IMR-90 (cell line): ENCODE measurements around the gene WBP2NL. TPM values are rescaled to one million over a fixed set of nuclear protein-coding genes. Genes with fewer than 3 reads are reported as not detected.

Experiments used
- ATAC-seq: fragments of 200-7000 bp; cut with Tn5 transposase; 2 replicates; pipeline ENCODE4 v1.9.1; 2020; ENCODE audit warnings: low read depth, mild to moderate bottlenecking, moderate library complexity
- BruUV-seq: library from RNA; stranded (reverse); fragments of 400-500 nt; replicated peaks from 2 replicates; lab custom pipeline; 2021; lab: Mats Ljungman, UMichigan
- CTCF ChIA-PET: fragments of 300-600 bp; formaldehyde crosslinking; extraction: SDS; loops from one replicate; lab custom pipeline; 2021; ENCODE audit warnings: antibody characterized with exemption; lab: Yijun Ruan, JAX
- POLR2A ChIA-PET: fragments of 300-600 bp; sonication (Branson Sonifier 250); formaldehyde crosslinking; loops from one replicate; lab custom pipeline; 2022; ENCODE audit warnings: antibody characterized with exemption; ENCODE audit not compliant: unreplicated experiment; lab: Charles Lee
- DNase-seq: peaks from one replicate; pipeline ENCODE4 v3.0.0; 2013
- H2AFZ ChIP-seq: replicated peaks from 2 replicates; pipeline ENCODE3; 2013; ENCODE audit warnings: low read length, mild to moderate bottlenecking; ENCODE audit not compliant: poor library complexity
- H2AK5ac ChIP-seq: 2 replicates; pipeline ENCODE4 v1.6.1; 2013; ENCODE audit warnings: low read depth, low read length, inconsistent platforms
- H2AK9ac ChIP-seq: replicated peaks from 2 replicates; pipeline ENCODE3; 2013; ENCODE audit warnings: mild to moderate bottlenecking, low read depth, low read length, moderate library complexity; ENCODE audit not compliant: poor library complexity
- H2BK120ac ChIP-seq: 2 replicates; pipeline ENCODE4 v1.6.1; 2013; ENCODE audit warnings: low read depth, low read length, inconsistent platforms
- H2BK15ac ChIP-seq: 3 replicates; pipeline ENCODE4 v1.6.1; 2013; ENCODE audit warnings: low read depth, low read length, inconsistent platforms
- H2BK20ac ChIP-seq: 2 replicates; pipeline ENCODE4 v1.6.1; 2013; ENCODE audit warnings: low read depth, mild to moderate bottlenecking, inconsistent platforms, low read length, moderate library complexity
- H2BK5ac ChIP-seq: 2 replicates; pipeline ENCODE4 v1.6.1; 2013; ENCODE audit warnings: mild to moderate bottlenecking, low read depth, low read length, inconsistent platforms; ENCODE audit not compliant: poor library complexity, severe bottlenecking
- H3K14ac ChIP-seq: replicated peaks from 2 replicates; pipeline ENCODE4 v1.6.1; 2013; ENCODE audit warnings: low read depth, low read length, inconsistent platforms
- H3K18ac ChIP-seq: 2 replicates; pipeline ENCODE4 v1.6.1; 2013; ENCODE audit warnings: low read depth, low read length, control low read depth
- H3K23ac ChIP-seq: 2 replicates; pipeline ENCODE4 v1.6.1; 2013; ENCODE audit warnings: low read depth, low read length, inconsistent platforms
- H3K27ac ChIP-seq: 2 replicates; pipeline ENCODE4 v1.5.1; 2013; ENCODE audit warnings: mild to moderate bottlenecking, control low read depth, low read length; ENCODE audit not compliant: insufficient read depth
- H3K27me3 ChIP-seq: 2 replicates; pipeline ENCODE4 v1.6.1; 2013; ENCODE audit warnings: low read length; ENCODE audit not compliant: control insufficient read depth, insufficient read depth
- H3K36me3 ChIP-seq: 2 replicates; pipeline ENCODE4 v1.6.1; 2013; ENCODE audit warnings: low read length, mixed read lengths; ENCODE audit not compliant: control insufficient read depth, insufficient read depth
- H3K4ac ChIP-seq: 2 replicates; pipeline ENCODE4 v1.6.1; 2013; ENCODE audit warnings: low read depth, low read length, inconsistent platforms
- H3K4me1 ChIP-seq: 2 replicates; pipeline ENCODE4 v1.6.1; 2013; ENCODE audit warnings: low read length, mixed read lengths; ENCODE audit not compliant: control insufficient read depth, insufficient read depth
- H3K4me2 ChIP-seq: 2 replicates; pipeline ENCODE4 v1.6.1; 2013; ENCODE audit warnings: low read depth, mild to moderate bottlenecking, control low read depth, low read length, moderate library complexity
- H3K4me3 ChIP-seq: 2 replicates; pipeline ENCODE4 v1.5.1; 2013; ENCODE audit warnings: low read depth, mild to moderate bottlenecking, control low read depth, low read length, moderate library complexity; ENCODE audit not compliant: insufficient read depth
- H3K56ac ChIP-seq: 2 replicates; pipeline ENCODE4 v1.6.1; 2013; ENCODE audit warnings: low read length, inconsistent platforms; ENCODE audit not compliant: insufficient read depth; ENCODE audit errors: extremely low read depth
- H3K79me1 ChIP-seq, 2 experiments: 2 replicates each; pipeline ENCODE4 v1.6.1; 2013; ENCODE audit warnings: low read length in 2 of 2, inconsistent platforms in 1 of 2, low read depth in 1 of 2
- H3K9ac ChIP-seq: 2 replicates; pipeline ENCODE4 v1.6.1; 2013; ENCODE audit warnings: low read depth, low read length, control low read depth
- H3K9me1 ChIP-seq: 2 replicates; pipeline ENCODE4 v1.6.1; 2013; ENCODE audit warnings: low read length, inconsistent platforms; ENCODE audit not compliant: insufficient read depth
- H3K9me3 ChIP-seq: 2 replicates; pipeline ENCODE4 v1.6.1; 2013; ENCODE audit warnings: low read length; ENCODE audit not compliant: control insufficient read depth, insufficient read depth
- H4K20me1 ChIP-seq: 2 replicates; pipeline ENCODE4 v1.6.1; 2013; ENCODE audit warnings: low read length, inconsistent platforms; ENCODE audit not compliant: insufficient read depth
- H4K5ac ChIP-seq: 2 replicates; pipeline ENCODE4 v1.6.1; 2013; ENCODE audit warnings: mild to moderate bottlenecking, low read depth, low read length, control low read depth
- H4K8ac ChIP-seq, 2 experiments: 2 replicates each; pipeline ENCODE4 v1.6.1; 2013; ENCODE audit warnings: low read depth in 2 of 2, low read length in 2 of 2, control low read depth in 1 of 2, inconsistent platforms in 1 of 2
- H4K91ac ChIP-seq: 2 replicates; pipeline ENCODE4 v1.6.1; 2013; ENCODE audit warnings: low read depth, low read length, inconsistent platforms; ENCODE audit not compliant: insufficient read depth
- BHLHE40 ChIP-seq: fragments of 150-350 bp; IDR thresholded peaks from 2 replicates; pipeline ENCODE4 v1.6.1; 2016; ENCODE audit warnings: mild to moderate bottlenecking, low read depth, low read length
- CEBPB ChIP-seq: IDR thresholded peaks from 2 replicates; pipeline ENCODE4 v1.6.1; 2012; ENCODE audit warnings: low read depth, low read length, improper control_type of control experiment
- CHD1 ChIP-seq: IDR thresholded peaks from 2 replicates; pipeline ENCODE4 v1.6.1; 2012; ENCODE audit warnings: low read depth, low read length, improper control_type of control experiment
- CTCF ChIP-seq: conservative IDR thresholded peaks from 2 replicates; pipeline ENCODE4 v1.5.1; 2012; ENCODE audit warnings: mild to moderate bottlenecking, low read depth, low read length, improper control_type of control experiment
- ELK1 ChIP-seq: fragments of 150-350 bp; IDR thresholded peaks from 2 replicates; pipeline ENCODE4 v1.6.1; 2016; ENCODE audit warnings: low read depth, mild to moderate bottlenecking, low read length, moderate library complexity, borderline replicate concordance
- FOS ChIP-seq: fragments of 150-350 bp; IDR thresholded peaks from 2 replicates; pipeline ENCODE4 v1.6.1; 2016; ENCODE audit warnings: low read depth, low read length
- MAFK ChIP-seq: IDR thresholded peaks from 2 replicates; pipeline ENCODE4 v1.6.1; 2012; ENCODE audit warnings: low read depth, low read length, improper control_type of control experiment
- MXI1 ChIP-seq: IDR thresholded peaks from 2 replicates; pipeline ENCODE4 v1.6.1; 2012; ENCODE audit warnings: low read depth, mild to moderate bottlenecking, low read length, moderate library complexity, borderline replicate concordance
- NFE2L2 ChIP-seq: fragments of 150-350 bp; IDR thresholded peaks from 2 replicates; pipeline ENCODE4 v1.6.1; 2016; ENCODE audit warnings: low read depth, mild to moderate bottlenecking, low read length
- POLR2A ChIP-seq: IDR thresholded peaks from 2 replicates; pipeline ENCODE4 v1.6.1; 2012; ENCODE audit warnings: mild to moderate bottlenecking, low read depth, low read length
- RAD21 ChIP-seq: IDR thresholded peaks from 2 replicates; pipeline ENCODE4 v1.6.1; 2012; ENCODE audit warnings: low read length, improper control_type of control experiment
- RCOR1 ChIP-seq: IDR thresholded peaks from 2 replicates; pipeline ENCODE4 v1.6.1; 2012; ENCODE audit warnings: mild to moderate bottlenecking, low read length, improper control_type of control experiment; ENCODE audit not compliant: insufficient replicate concordance
- RFX5 ChIP-seq: IDR thresholded peaks from 2 replicates; pipeline ENCODE4 v1.8.0; 2012; ENCODE audit warnings: low read depth, mild to moderate bottlenecking, low read length, moderate library complexity
- SMC3 ChIP-seq: fragments of 150-350 bp; IDR thresholded peaks from 2 replicates; pipeline ENCODE4 v1.6.1; 2016; ENCODE audit warnings: low read depth, mild to moderate bottlenecking, antibody characterized with exemption, low read length, moderate library complexity
- USF2 ChIP-seq: fragments of 150-350 bp; IDR thresholded peaks from 2 replicates; pipeline ENCODE4 v1.6.1; 2017; ENCODE audit warnings: mild to moderate bottlenecking, antibody characterized with exemption, low read length, low read depth
- whole genome bisulfite sequencing, 2 experiments: methylation state at CpG; one replicate each; pipeline versions ENCODE4 v1.1.5 to v1.1.7; 2013; ENCODE audit warnings: missing lambda C conversion rate in 2 of 2; ENCODE audit not compliant: insufficient read length in 1 of 2; ENCODE audit errors: extremely low coverage in 2 of 2; 5-methylcytosine and 5-hydroxymethylcytosine counted together
- dilution Hi-C: fragments of 300-500 bp; cut with HindIII; formaldehyde crosslinking; loops from one replicate; pipeline ENCODE4 v1.14.3; 2018; ENCODE audit warnings: low sequenced_read_pairs; ENCODE audit not compliant: unreplicated experiment
- in situ Hi-C: fragments of 300-500 bp; cut with MboI; formaldehyde crosslinking; loops from 3 replicates; pipeline ENCODE4 v1.14.3; 2019; ENCODE audit warnings: low sequenced_read_pairs, inconsistent platforms, mixed read lengths
- intact Hi-C: fragments of 100-400 bp; cut with micrococcal nuclease; formaldehyde crosslinking; loops from 2 replicates; pipeline ENCODE4 v1.10.0; 2022
- polyA plus RNA-seq, 3 experiments: library from polyadenylated mRNA; depleted of rRNA; stranded (reverse); fragments of >200 nt; gene quantifications; 2 replicates each; pipeline ENCODE4 v1.2.3, GENCODE V29; 2012; ENCODE audit warnings: low replicate concordance in 1 of 3
- total RNA-seq: library from RNA; depleted of rRNA; stranded (reverse); fragments of >200 nt; gene quantifications from 2 replicates; pipeline ENCODE4 v1.2.3, GENCODE V29; 2012

Gene WBP2NL
- total and polyA plus RNA-seq, 2 of the 4 experiments (the other 2 are of a cell fraction), result not detected

GRCh38 chr22:42056757-42057511 is 58.3 kb downstream of the WBP2NL start:
- Histone ChIP-seq H3K4me1 (no peaks in the 10 kb centered on the region), H3K23ac (no peak overlapping the region), H2BK5ac (no peak overlapping the region), H3K4me3 (no peak overlapping the region), H3K9ac (no peak overlapping the region), H3K27ac (no peak overlapping the region), H3K36me3 (peaks cover 28% of the 10 kb centered on the region), H2AFZ (no peak overlapping the region), H4K20me1 (no peaks in the 10 kb centered on the region), H3K4ac (no peak overlapping the region), H3K79me1 (no peaks in the 10 kb centered on the region), H3K18ac (no peak overlapping the region), H2AK9ac (no peak overlapping the region), H3K56ac (no peak overlapping the region), H4K5ac (no peak overlapping the region), H4K91ac (no peak overlapping the region), H2BK15ac (no peak overlapping the region), H2BK20ac (no peak overlapping the region), H3K4me2 (no peak overlapping the region), H3K9me1 (no peaks in the 10 kb centered on the region), H3K27me3 (no peaks in the 10 kb centered on the region), H3K14ac (no peak overlapping the region), H2BK120ac (no peak overlapping the region), H2AK5ac (no peak overlapping the region), H4K8ac (no peak overlapping the region), H3K9me3 (no peaks in the 10 kb centered on the region)
- intact Hi-C loops, result no loop called here
- no peak for TF ChIP-seq RFX5
- no peak for TF ChIP-seq CHD1
- TF ChIP-seq MXI1, result no peak
- TF ChIP-seq NFE2L2, result no peak
- no peak for TF ChIP-seq POLR2A
- no peak for TF ChIP-seq USF2
- no peak for TF ChIP-seq SMC3
- no peak for TF ChIP-seq RAD21
- TF ChIP-seq CTCF, result no peak
- TF ChIP-seq BHLHE40, result no peak
- TF ChIP-seq ELK1, result no peak
- TF ChIP-seq FOS, result no peak
- no peak for TF ChIP-seq MAFK
- no peak for TF ChIP-seq RCOR1
- no peak for TF ChIP-seq CEBPB
- dilution Hi-C loops, result no loop called here
- ChIA-PET CTCF (interaction anchor here (0.6 kb wide), 2 partner anchors 292 to 735 kb away, joined by 3 to 4 read pairs; no protein-coding TSS in a partner anchor), POLR2A (no interaction called here)
- ATAC-seq, result no peak
- in situ Hi-C loops, result no loop called here
- WGBS, 2 experiments, result no CpG with 5 or more reads among the region's 1 CpG
- DNase-seq, result no peak
- no TSS peak for BruUV-seq
